ENCODE results near the gene VIL1.

The VIL1 gene

GRCh38 chr2:218406209-218406948, 12.5 kb upstream of the VIL1 start:
- peak; percentile 96 for DNase-seq (ENCODE audit: low spot score)

- no peak for DNase-seq (ENCODE audit: low spot score)
These were observed 11.8 kb upstream of the VIL1 start for GRCh38 chr2:218406949-218407618.

- DNase-seq (ENCODE audit: low spot score) = no peak
These were observed 11.2 kb upstream of the VIL1 start for GRCh38 chr2:218407717-218408116.

- no peak for DNase-seq (ENCODE audit: low spot score)
These were observed 604 bp upstream of the VIL1 start for GRCh38 chr2:218418321-218418716.

- DNase-seq (ENCODE audit: low spot score) = no peak
These were observed 800 bp downstream of the VIL1 start for GRCh38 chr2:218419630-218420216.

- no peak for DNase-seq (ENCODE audit: low spot score)
These were observed 2.1 kb downstream of the VIL1 start for GRCh38 chr2:218421027-218421426.

GRCh38 chr2:218422403-218423086, 3.6 kb downstream of the VIL1 start:
- no peak for DNase-seq (ENCODE audit: low spot score)

- DNase-seq (ENCODE audit: low spot score) = no peak
These were observed 4.7 kb downstream of the VIL1 start for GRCh38 chr2:218423584-218423983.

- no peak for DNase-seq (ENCODE audit: low spot score)
These were observed 6.6 kb downstream of the VIL1 start for GRCh38 chr2:218425531-218425930.

GRCh38 chr2:218427741-218428140, 8.8 kb downstream of the VIL1 start:
- no peak for DNase-seq (ENCODE audit: low spot score)

GRCh38 chr2:218428846-218429558, 10.1 kb downstream of the VIL1 start:
- DNase-seq (ENCODE audit: low spot score) = no peak

GRCh38 chr2:218429911-218430692, 11.2 kb downstream of the VIL1 start:
- no peak for DNase-seq (ENCODE audit: low spot score)

- DNase-seq (ENCODE audit: low spot score) = no peak
These were observed 11.8 kb downstream of the VIL1 start for GRCh38 chr2:218430721-218431120.

- DNase-seq (ENCODE audit: low spot score) = no peak
These were observed 13.0 kb downstream of the VIL1 start for GRCh38 chr2:218431878-218432277.

- DNase-seq (ENCODE audit: low spot score) = no peak
These were observed 13.9 kb downstream of the VIL1 start for GRCh38 chr2:218432676-218433365.

GRCh38 chr2:218434456-218434855, 15.5 kb downstream of the VIL1 start:
- no peak for DNase-seq (ENCODE audit: low spot score)

GRCh38 chr2:218435003-218435982, 16.4 kb downstream of the VIL1 start:
- no peak for DNase-seq (ENCODE audit: low spot score)

- DNase-seq (ENCODE audit: low spot score) = no peak
These were observed 18.1 kb downstream of the VIL1 start for GRCh38 chr2:218436992-218437391.

GRCh38 chr2:218437969-218438368, 19.0 kb downstream of the VIL1 start:
- no peak for DNase-seq (ENCODE audit: low spot score)
